ENCODE measurements around the gene METTL21C. TPM values are rescaled to one million over a fixed set of nuclear protein-coding genes. Genes with fewer than 3 reads are reported as not detected.

METTL21C gene
- total RNA-seq, 1 experiment from 2014 or later, result not detected

- CTCF ChIA-PET, result interaction anchor here (0.5 kb wide), 1 partner anchor 96 kb away, joined by 3 read pairs; no protein-coding TSS in a partner anchor
- Histone ChIP-seq H4K20me1 (ENCODE audit: low read length) (0 out of 2 replicates have a peak, but pooled peaks cover 4% of the 10 kb centered on the region), H3K9me3 (ENCODE audit: low read length) (no peaks in the 10 kb centered on the region), H3K4me3 (ENCODE audit: low read length) (no peak overlapping the region), H3K4me1 (ENCODE audit: insufficient read depth, low read length) (peaks cover 8% of the 10 kb centered on the region; the same call in 1 of the 2 replicates), H3K4me2 (ENCODE audit: low read length) (peak overlapping the region; percentile 66), H3F3A (ENCODE audit: low read length, unreplicated experiment) (no peaks in the 10 kb centered on the region), H3K36me3 (ENCODE audit: low read depth, low read length) (no peaks in the 10 kb centered on the region), H3K79me2 (ENCODE audit: low read length) (no peaks in the 10 kb centered on the region), H2AFZ (ENCODE audit: low read length) (no peak overlapping the region), H3K27me3 (ENCODE audit: low read length) (peaks cover 46% of the 10 kb centered on the region), H3K9me2 (replicated peaks; ENCODE audit: low read length) (no peaks in the 10 kb centered on the region), H3K27ac (ENCODE audit: low read length) (no peak overlapping the region), H3K9ac (ENCODE audit: low read length) (no peak overlapping the region)
- POLR2A ChIA-PET (ENCODE audit: unreplicated experiment), result no interaction called here
- peak; percentile 44 for ATAC-seq
- intact Hi-C loops (cut with micrococcal nuclease), result loop anchor here (5.0 kb wide), 1 partner anchor 43 kb away; the partner anchor contains the start of gene TEX30
- TF ChIP-seq EZH2phosphoT487 (IDR thresholded peaks at IDR 0.05; ENCODE audit: borderline replicate concordance, low read length) (no peak), CTCF (conservative IDR thresholded peaks at IDR 0.05; ENCODE audit: low read depth, low read length) (no peak), EZH2 (IDR thresholded peaks at IDR 0.05; ENCODE audit: low read length, unreplicated experiment) (no peak)
- peak; percentile 74 for DNase-seq
- BruUV-seq (replicated peaks), result no TSS peak
Measured at GRCh38 chr13:102729560-102730270, 34.9 kb upstream of the METTL21C start.

- BruUV-seq (replicated peaks), result no TSS peak
- no peaks in the 10 kb centered on the region for H3K9me3 ChIP-seq (ENCODE audit: low read length)
- H4K20me1 ChIP-seq (ENCODE audit: low read length), result no peaks in the 10 kb centered on the region
- peaks cover 8% of the 10 kb centered on the region; the same call in 1 of the 2 replicates for H3K4me1 ChIP-seq (ENCODE audit: insufficient read depth, low read length)
- no peaks in the 10 kb centered on the region for H3K9me2 ChIP-seq (replicated peaks; ENCODE audit: low read length)
- no peak overlapping the region for H2AFZ ChIP-seq (ENCODE audit: low read length)
- H3F3A ChIP-seq (ENCODE audit: low read length, unreplicated experiment), result no peaks in the 10 kb centered on the region
- peaks cover 14% of the 10 kb centered on the region for H3K27me3 ChIP-seq (ENCODE audit: low read length)
- DNase-seq, result peak; percentile 47
- H3K4me2 ChIP-seq (ENCODE audit: low read length), result no peak overlapping the region; the same call in 1 of the 2 replicates
- H3K27ac ChIP-seq (ENCODE audit: low read length), result no peak overlapping the region
- no peaks in the 10 kb centered on the region for H3K36me3 ChIP-seq (ENCODE audit: low read depth, low read length)
- ChIA-PET CTCF (interaction anchor here (0.6 kb wide), 1 partner anchor 49 kb away, joined by 8 read pairs; no protein-coding TSS in a partner anchor), POLR2A (ENCODE audit: unreplicated experiment) (no interaction called here)
- intact Hi-C loops (cut with micrococcal nuclease), result loop anchor here (1.0 to 5.0 kb wide), 2 partner anchors 46 to 121 kb away; partner anchors contain the start of gene TEX30
- peak; percentile 75 for ATAC-seq
- H3K4me3 ChIP-seq (ENCODE audit: low read length), result no peak overlapping the region
- H3K9ac ChIP-seq (ENCODE audit: low read length), result no peak overlapping the region
- H3K79me2 ChIP-seq (ENCODE audit: low read length), result no peaks in the 10 kb centered on the region
- no peak for TF ChIP-seq EZH2phosphoT487 (IDR thresholded peaks at IDR 0.05; ENCODE audit: borderline replicate concordance, low read length)
- peak; percentile 38; the same call in 1 of the 2 replicates for TF ChIP-seq CTCF (conservative IDR thresholded peaks at IDR 0.05; ENCODE audit: low read depth, low read length)
Measured at GRCh38 chr13:102726430-102726829, 31.6 kb upstream of the METTL21C start.

All from PC-3 (cell line).